ENCODE measurements around the gene SLITRK1. TPM values are rescaled to one million over a fixed set of nuclear protein-coding genes. Genes with fewer than 3 reads are reported as not detected.

SLITRK1 gene
- total RNA-seq, 4 donors from 2014 or later: not detected

DNA sequence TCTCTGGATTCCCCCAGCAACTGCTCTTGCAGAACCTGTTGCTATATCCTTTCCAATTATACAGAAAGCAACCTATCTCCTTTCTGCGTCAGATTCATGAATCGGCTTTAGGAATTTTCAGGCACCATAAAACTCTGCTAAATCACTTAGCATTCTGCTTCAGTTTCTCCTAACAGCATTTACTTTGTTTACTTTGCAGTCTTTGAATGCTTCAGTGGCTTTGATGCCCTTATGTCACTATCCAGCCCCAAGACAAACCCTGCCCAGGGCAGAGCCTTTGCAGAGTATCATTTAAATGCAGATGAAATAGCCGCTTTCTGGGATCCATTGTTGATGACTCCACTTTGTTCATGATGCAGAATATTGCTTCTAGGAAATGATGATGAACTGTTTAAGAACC, 43.1 kb downstream of the SLITRK1 start:
- no peak for DNase-seq (ENCODE audit: low spot score in 2 of 2)
- intact Hi-C loops (cut with DNase I; ENCODE audit: low total_unique reads): no loop called here
- 43 to 47% methylated on average over 3 of the region's 3 CpGs for WGBS, 2 donors
- H3K4me3 ChIP-seq (ENCODE audit: low read depth, poor library complexity, severe bottlenecking): no peak overlapping the region
- TF ChIP-seq POLR2A (IDR thresholded peaks at IDR 0.05): no peak
- TF ChIP-seq, protein P1, sequence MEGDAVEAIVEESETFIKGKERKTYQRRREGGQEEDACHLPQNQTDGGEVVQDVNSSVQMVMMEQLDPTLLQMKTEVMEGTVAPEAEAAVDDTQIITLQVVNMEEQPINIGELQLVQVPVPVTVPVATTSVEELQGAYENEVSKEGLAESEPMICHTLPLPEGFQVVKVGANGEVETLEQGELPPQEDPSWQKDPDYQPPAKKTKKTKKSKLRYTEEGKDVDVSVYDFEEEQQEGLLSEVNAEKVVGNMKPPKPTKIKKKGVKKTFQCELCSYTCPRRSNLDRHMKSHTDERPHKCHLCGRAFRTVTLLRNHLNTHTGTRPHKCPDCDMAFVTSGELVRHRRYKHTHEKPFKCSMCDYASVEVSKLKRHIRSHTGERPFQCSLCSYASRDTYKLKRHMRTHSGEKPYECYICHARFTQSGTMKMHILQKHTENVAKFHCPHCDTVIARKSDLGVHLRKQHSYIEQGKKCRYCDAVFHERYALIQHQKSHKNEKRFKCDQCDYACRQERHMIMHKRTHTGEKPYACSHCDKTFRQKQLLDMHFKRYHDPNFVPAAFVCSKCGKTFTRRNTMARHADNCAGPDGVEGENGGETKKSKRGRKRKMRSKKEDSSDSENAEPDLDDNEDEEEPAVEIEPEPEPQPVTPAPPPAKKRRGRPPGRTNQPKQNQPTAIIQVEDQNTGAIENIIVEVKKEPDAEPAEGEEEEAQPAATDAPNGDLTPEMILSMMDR (IDR thresholded peaks at IDR 0.05): no peak

DNA sequence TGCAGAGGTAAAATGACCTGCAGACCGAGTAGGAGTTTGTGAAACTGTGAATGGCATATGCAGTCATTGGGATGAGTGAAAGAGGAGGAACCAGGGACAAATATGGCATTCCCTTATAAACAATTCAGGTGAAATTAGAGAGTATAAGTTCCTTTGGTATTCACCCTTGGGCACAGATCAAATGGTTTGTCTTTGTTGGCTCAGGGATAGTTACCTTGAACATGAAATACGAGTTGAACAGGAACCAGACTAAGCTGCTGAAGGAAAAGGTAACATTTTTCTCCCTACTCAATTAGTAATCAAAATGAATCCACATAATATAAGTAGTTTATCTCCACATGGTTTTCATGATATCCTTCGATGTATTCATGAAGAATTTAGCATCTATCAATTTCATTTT, 50.5 kb downstream of the SLITRK1 start:
- no peak overlapping the region for H3K4me3 ChIP-seq (ENCODE audit: low read depth, poor library complexity, severe bottlenecking)
- no peak for DNase-seq (ENCODE audit: low spot score in 2 of 2)
- intact Hi-C loops (cut with DNase I; ENCODE audit: low total_unique reads): no loop called here
- 37 to 44% methylated on average over 3 of the region's 3 CpGs for WGBS, 2 donors
- TF ChIP-seq POLR2A (IDR thresholded peaks at IDR 0.05): no peak
- TF ChIP-seq, protein P1 (IDR thresholded peaks at IDR 0.05): no peak

DNA sequence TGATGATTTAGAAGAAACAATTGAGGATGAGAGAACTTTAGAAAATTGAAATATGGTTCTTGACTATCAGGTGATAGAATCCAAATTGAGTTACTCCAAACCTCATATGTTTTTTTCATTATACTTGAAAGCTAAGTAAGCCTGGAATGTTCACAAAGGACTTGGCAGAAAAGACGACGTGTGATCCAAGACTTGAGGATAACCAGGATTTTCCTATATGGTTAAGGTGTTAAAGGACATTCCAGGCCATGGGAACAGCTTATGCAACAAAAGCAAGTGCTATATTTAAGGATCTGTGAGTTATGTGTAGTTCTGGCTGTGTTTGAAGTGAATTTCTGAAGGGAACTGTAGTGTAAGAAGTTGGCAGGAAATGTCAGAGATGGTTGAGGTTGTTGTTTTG, 52.5 kb downstream of the SLITRK1 start:
- no peak for DNase-seq (ENCODE audit: low spot score in 2 of 2)
- H3K4me3 ChIP-seq (ENCODE audit: low read depth, poor library complexity, severe bottlenecking): no peak overlapping the region
- intact Hi-C loops (cut with DNase I; ENCODE audit: low total_unique reads): no loop called here
- no peak for TF ChIP-seq POLR2A (IDR thresholded peaks at IDR 0.05)
- TF ChIP-seq, protein P1 (IDR thresholded peaks at IDR 0.05): no peak
- 34 to 49% methylated on average over 2 of the region's 2 CpGs for WGBS, 2 donors

DNA sequence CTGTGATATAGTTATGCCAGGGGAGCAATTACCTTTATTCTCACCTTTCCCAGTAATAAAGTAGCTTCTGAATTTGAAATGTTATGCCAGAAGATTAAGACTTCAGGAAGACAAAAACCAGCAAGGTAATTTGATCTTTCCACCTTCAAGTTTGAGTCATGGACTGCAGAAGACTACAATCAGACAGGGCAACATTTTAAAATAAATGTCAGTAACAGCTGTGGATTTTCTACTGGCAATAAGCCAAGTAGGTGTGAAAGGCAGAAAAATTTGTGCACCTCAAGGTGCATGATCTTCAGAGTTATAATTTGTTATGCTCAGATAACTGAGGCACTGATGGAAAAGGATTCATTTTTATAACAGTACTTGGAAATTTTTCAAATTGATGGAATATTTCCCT, 54.9 kb downstream of the SLITRK1 start:
- intact Hi-C loops (cut with DNase I; ENCODE audit: low total_unique reads): no loop called here
- TF ChIP-seq, protein P1 (IDR thresholded peaks at IDR 0.05): no peak
- no peak for TF ChIP-seq POLR2A (IDR thresholded peaks at IDR 0.05)
- H3K4me3 ChIP-seq (ENCODE audit: low read depth, poor library complexity, severe bottlenecking): no peak overlapping the region
- DNase-seq (ENCODE audit: low spot score in 2 of 2): no peak
